DOHH2 (cell line): ENCODE results near the gene EML6.

Source experiments
- H3F3A ChIP-seq: fragments of 200-600 bp; sonication (generic), shearing (Covaris generic); 2 replicates; pipeline ENCODE4 v1.6.0; 2016; ENCODE audit warnings: antibody characterized with exemption, mild to moderate bottlenecking; ENCODE audit not compliant: control insufficient read depth, insufficient read depth
- H3K27ac ChIP-seq: fragments of 200-600 bp; sonication (generic); 2 replicates; pipeline ENCODE4 v1.5.1; 2014; ENCODE audit warnings: low read depth, mild to moderate bottlenecking, low read length, moderate library complexity
- H3K27me3 ChIP-seq: fragments of 200-600 bp; sonication (generic); 2 replicates; pipeline ENCODE4 v1.6.1; 2014; ENCODE audit warnings: mild to moderate bottlenecking, low read length, mixed read lengths; ENCODE audit not compliant: control insufficient read depth
- H3K36me3 ChIP-seq: fragments of 200-600 bp; sonication (generic); 2 replicates; pipeline ENCODE4 v1.6.1; 2014; ENCODE audit warnings: mild to moderate bottlenecking, low read length, moderate library complexity, mixed read lengths; ENCODE audit not compliant: control insufficient read depth
- H3K4me1 ChIP-seq: fragments of 200-600 bp; sonication (generic); 2 replicates; pipeline ENCODE4 v1.6.1; 2014; ENCODE audit warnings: mild to moderate bottlenecking, low read length, mixed read lengths; ENCODE audit not compliant: control insufficient read depth
- H3K4me2 ChIP-seq: fragments of 200-600 bp; sonication (generic); 2 replicates; pipeline ENCODE4 v1.6.0; 2014; ENCODE audit warnings: mild to moderate bottlenecking, low read length, moderate library complexity
- H3K4me3 ChIP-seq: fragments of 200-600 bp; sonication (generic); 2 replicates; pipeline ENCODE4 v1.5.1; 2014; ENCODE audit warnings: mild to moderate bottlenecking, low read length, mixed read lengths
- H3K79me2 ChIP-seq: fragments of 200-600 bp; sonication (generic); 2 replicates; pipeline ENCODE4 v1.6.1; 2014; ENCODE audit warnings: mild to moderate bottlenecking, low read length, mixed read lengths; ENCODE audit not compliant: control insufficient read depth
- H3K9me2 ChIP-seq: fragments of 200-600 bp; sonication (generic); replicated peaks from 2 replicates; pipeline ENCODE4 v1.6.1; 2014; ENCODE audit warnings: mild to moderate bottlenecking, low read length, mixed read lengths; ENCODE audit not compliant: control insufficient read depth
- H3K9me3 ChIP-seq: fragments of 200-600 bp; sonication (generic); 2 replicates; pipeline ENCODE4 v1.6.1; 2014; ENCODE audit warnings: antibody characterized with exemption, low read length, mixed read lengths; ENCODE audit not compliant: control insufficient read depth, insufficient read depth
- H4K20me1 ChIP-seq: fragments of 200-600 bp; sonication (generic); 2 replicates; pipeline ENCODE4 v1.6.0; 2014; ENCODE audit warnings: low read depth, mild to moderate bottlenecking, antibody characterized with exemption, low read length, moderate library complexity; ENCODE audit not compliant: control insufficient read depth, insufficient read depth
- EZH2phosphoT487 ChIP-seq: fragments of 200-600 bp; sonication (generic); IDR thresholded peaks from 2 replicates; pipeline ENCODE4 v1.6.1; 2017; ENCODE audit warnings: borderline replicate concordance, mild to moderate bottlenecking, antibody characterized with exemption, low read length, moderate library complexity, mixed read lengths
- TF ChIP-seq, protein P1 (sequence below): fragments of 200-600 bp; sonication (generic); IDR thresholded peaks from one replicate; pipeline ENCODE4 v1.5.1; 2014; ENCODE audit warnings: antibody characterized with exemption, mild to moderate bottlenecking, low read depth, low read length; ENCODE audit not compliant: poor library complexity, severe bottlenecking

Gene EML6

DNA sequence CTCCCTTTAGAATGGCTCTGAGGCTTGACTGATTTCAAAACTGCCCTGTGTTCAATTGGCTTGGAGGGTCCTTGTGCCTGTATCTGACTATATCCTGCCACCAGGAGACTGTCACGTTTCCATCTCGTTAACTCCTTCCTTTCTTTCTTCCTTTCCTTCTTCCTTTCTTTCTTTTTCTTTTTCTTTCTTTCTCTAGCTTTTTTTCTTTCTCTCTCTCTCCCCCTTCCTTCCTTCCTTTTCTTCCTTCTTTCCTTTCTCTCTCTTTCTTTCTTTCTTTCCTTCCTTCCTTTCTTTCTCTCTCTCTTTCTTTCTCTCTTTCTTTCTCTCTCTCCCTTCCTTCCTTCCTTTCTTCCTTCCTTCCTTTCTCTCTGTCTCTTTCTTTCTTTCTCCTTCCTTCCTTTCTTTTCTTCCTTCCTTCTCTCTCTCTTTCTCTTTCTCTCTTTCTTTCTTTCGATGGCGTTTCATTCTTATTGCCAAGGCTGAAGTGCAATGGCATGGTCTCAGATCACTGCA is 38.1 kb upstream of the EML6 start:
- Histone ChIP-seq H4K20me1 (no peaks in the 10 kb centered on the region), H3K9me2 (no peaks in the 10 kb centered on the region), H3K4me1 (no peaks in the 10 kb centered on the region), H3F3A (no peaks in the 10 kb centered on the region), H3K4me3 (no peak overlapping the region), H3K36me3 (no peaks in the 10 kb centered on the region), H3K27ac (no peak overlapping the region), H3K4me2 (no peak overlapping the region), H3K9me3 (no peaks in the 10 kb centered on the region), H3K79me2 (no peaks in the 10 kb centered on the region), H3K27me3 (no peaks in the 10 kb centered on the region)
- no peak for TF ChIP-seq EZH2phosphoT487
- TF ChIP-seq, protein P1, sequence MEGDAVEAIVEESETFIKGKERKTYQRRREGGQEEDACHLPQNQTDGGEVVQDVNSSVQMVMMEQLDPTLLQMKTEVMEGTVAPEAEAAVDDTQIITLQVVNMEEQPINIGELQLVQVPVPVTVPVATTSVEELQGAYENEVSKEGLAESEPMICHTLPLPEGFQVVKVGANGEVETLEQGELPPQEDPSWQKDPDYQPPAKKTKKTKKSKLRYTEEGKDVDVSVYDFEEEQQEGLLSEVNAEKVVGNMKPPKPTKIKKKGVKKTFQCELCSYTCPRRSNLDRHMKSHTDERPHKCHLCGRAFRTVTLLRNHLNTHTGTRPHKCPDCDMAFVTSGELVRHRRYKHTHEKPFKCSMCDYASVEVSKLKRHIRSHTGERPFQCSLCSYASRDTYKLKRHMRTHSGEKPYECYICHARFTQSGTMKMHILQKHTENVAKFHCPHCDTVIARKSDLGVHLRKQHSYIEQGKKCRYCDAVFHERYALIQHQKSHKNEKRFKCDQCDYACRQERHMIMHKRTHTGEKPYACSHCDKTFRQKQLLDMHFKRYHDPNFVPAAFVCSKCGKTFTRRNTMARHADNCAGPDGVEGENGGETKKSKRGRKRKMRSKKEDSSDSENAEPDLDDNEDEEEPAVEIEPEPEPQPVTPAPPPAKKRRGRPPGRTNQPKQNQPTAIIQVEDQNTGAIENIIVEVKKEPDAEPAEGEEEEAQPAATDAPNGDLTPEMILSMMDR = no peak

DNA sequence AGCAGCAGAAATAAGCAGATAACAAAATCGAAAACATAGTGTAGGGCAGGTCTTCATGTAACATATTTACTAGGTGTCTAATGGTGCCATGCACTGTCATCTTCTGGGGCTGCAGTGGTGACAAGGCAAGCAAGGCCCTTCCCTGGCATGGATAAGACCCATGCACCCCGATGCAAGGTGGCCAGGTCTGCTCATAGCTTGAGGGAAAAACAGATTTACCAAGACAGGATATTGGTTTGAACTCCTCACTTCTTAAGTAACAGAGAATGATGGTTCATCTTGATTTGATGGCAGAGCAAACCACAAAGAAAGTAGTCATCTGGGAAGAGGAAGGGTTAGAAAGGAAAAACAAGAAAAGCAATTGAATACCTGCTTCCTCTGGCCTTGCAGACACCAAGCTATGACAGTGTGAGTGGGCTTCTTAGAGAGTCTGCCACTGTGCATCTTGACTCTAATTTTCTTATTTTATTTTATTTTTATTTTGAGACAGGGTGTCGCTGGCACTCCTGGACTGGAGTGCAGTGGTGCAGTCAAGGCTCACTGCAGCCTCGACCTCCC is 35.8 kb upstream of the EML6 start:
- H3K27ac ChIP-seq = no peak overlapping the region
- no peaks in the 10 kb centered on the region for H3K27me3 ChIP-seq
- H3K4me1 ChIP-seq = no peaks in the 10 kb centered on the region
- H3F3A ChIP-seq = no peaks in the 10 kb centered on the region
- no peaks in the 10 kb centered on the region for H3K36me3 ChIP-seq
- no peaks in the 10 kb centered on the region for H3K9me2 ChIP-seq
- no peak overlapping the region for H3K4me2 ChIP-seq
- H3K4me3 ChIP-seq = no peak overlapping the region
- H3K9me3 ChIP-seq = no peaks in the 10 kb centered on the region
- no peaks in the 10 kb centered on the region for H3K79me2 ChIP-seq
- no peak for TF ChIP-seq EZH2phosphoT487
- TF ChIP-seq, protein P1 = no peak
- no peaks in the 10 kb centered on the region for H4K20me1 ChIP-seq

DNA sequence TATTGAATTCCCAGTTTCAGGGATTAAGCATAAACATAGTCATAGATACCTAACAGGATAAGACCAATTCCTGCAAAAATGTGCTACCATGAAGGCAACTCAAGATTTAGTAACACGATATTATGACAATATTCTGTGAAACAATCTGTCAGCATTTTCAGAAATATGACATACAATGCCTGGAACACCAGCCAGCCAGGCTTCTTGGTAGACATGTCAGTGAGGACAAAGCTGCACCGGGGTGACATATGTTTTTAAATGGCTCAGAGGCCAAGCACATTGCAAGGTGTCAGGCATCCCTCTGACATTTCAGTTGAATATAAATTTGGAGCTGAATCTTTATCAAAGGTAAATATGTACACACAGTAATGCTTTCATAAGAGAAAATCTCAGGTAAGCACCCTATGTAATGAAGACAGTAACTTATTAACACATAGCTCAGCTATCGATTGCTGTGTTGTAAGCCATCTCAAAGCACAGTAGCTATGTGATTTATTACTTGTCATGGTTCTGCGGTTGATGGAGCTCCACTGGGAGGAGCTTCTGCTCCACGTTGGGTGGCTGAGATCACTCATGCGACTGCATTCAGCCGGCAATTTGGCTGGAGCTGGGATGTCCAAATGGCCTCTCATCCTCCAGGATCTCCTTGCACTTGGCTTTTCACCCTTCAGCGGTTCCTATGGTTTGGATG is 31.9 kb upstream of the EML6 start:
- no peak overlapping the region for H3K4me3 ChIP-seq
- H3K27me3 ChIP-seq = no peaks in the 10 kb centered on the region
- no peaks in the 10 kb centered on the region for H4K20me1 ChIP-seq
- no peak overlapping the region for H3K4me2 ChIP-seq
- no peak for TF ChIP-seq EZH2phosphoT487
- TF ChIP-seq, protein P1 = no peak
- H3K79me2 ChIP-seq = no peaks in the 10 kb centered on the region
- no peaks in the 10 kb centered on the region for H3K4me1 ChIP-seq
- H3K36me3 ChIP-seq = no peaks in the 10 kb centered on the region
- no peaks in the 10 kb centered on the region for H3K9me3 ChIP-seq
- H3F3A ChIP-seq = no peaks in the 10 kb centered on the region
- no peaks in the 10 kb centered on the region for H3K9me2 ChIP-seq
- H3K27ac ChIP-seq = no peak overlapping the region
